ENCODE data around the gene CAST. TPM values are rescaled to one million over a fixed set of nuclear protein-coding genes. Genes with fewer than 3 reads are reported as not detected.

CAST gene
- total RNA-seq, 1 experiment from 2014 or later = 52.3 TPM

GRCh38 chr5:96788112-96788749, 126.1 kb downstream of the CAST start:
- Mint-ChIP-seq H3K4me3 (no peak overlapping the region), H3K36me3 (ENCODE audit: insufficient read depth in 1 of 3, low read depth in 3 of 3) (peaks cover 0 to 4% (median under 1%) of the 10 kb centered on the region in 3 experiments; a peak in 4 of 7 replicates), H3K4me1 (peaks cover 14 to 20% of the 10 kb centered on the region in 2 experiments), H3K27ac (peak overlapping the region in 1 of 3 experiments; percentile 66; a peak in 1 of 7 replicates), H3K27me3 (ENCODE audit: low read depth) (no peaks in the 10 kb centered on the region), H3K9me3 (no peaks in the 10 kb centered on the region)
- Histone ChIP-seq H3K23me2 (ENCODE audit: insufficient read length, low read depth, low read length, poor library complexity, severe bottlenecking) (no peaks in the 10 kb centered on the region), H3K27ac (ENCODE audit: insufficient read length, low read depth, low read length) (no peak overlapping the region), H3K79me1 (ENCODE audit: insufficient read depth, low read depth, low read length, poor library complexity, severe bottlenecking) (no peaks in the 10 kb centered on the region), H2BK20ac (ENCODE audit: low read depth, low read length, poor library complexity, severe bottlenecking) (no peak overlapping the region), H3K4me2 (ENCODE audit: insufficient read depth, insufficient read length, low read length) (no peak overlapping the region), H3K23ac (ENCODE audit: insufficient read length, low read depth, low read length) (no peak overlapping the region), H3K4ac (ENCODE audit: low read depth, low read length) (no peak overlapping the region), H2BK120ac (ENCODE audit: low read depth, low read length, poor library complexity, severe bottlenecking) (no peak overlapping the region), H3K14ac (ENCODE audit: insufficient read depth, low read length) (no peak overlapping the region), H4K8ac (replicated peaks; ENCODE audit: insufficient read length, low read depth, low read length) (no peak overlapping the region), H2BK5ac (ENCODE audit: insufficient read length, low read length) (no peak overlapping the region), H3K9me3 (ENCODE audit: control insufficient read depth, low read depth, low read length) (no peaks in the 10 kb centered on the region), H3K18ac (ENCODE audit: insufficient read length, low read depth, low read length) (no peak overlapping the region), H3K79me2 (ENCODE audit: insufficient read depth, low read length) (no peaks in the 10 kb centered on the region), H4K91ac (ENCODE audit: insufficient read length, low read depth, low read length) (no peak overlapping the region), H2AFZ (ENCODE audit: low read length) (no peak overlapping the region), H3T11ph (ENCODE audit: low read length) (no peak overlapping the region), H3K9ac (ENCODE audit: extremely low read depth, insufficient read length, low read length) (no peak overlapping the region), H4K20me1 (ENCODE audit: control insufficient read depth, insufficient read depth, insufficient read length) (no peaks in the 10 kb centered on the region), H3K56ac (ENCODE audit: insufficient read length, low read depth, low read length) (no peak overlapping the region), H3K27me3 (ENCODE audit: insufficient read depth, low read length) (no peaks in the 10 kb centered on the region), H2AK5ac (ENCODE audit: insufficient read length, low read length) (no peak overlapping the region), H2BK12ac (ENCODE audit: insufficient read length, low read depth, low read length) (no peak overlapping the region), H4K5ac (ENCODE audit: insufficient read length, low read depth, low read length) (no peak overlapping the region), H3K4me1 (ENCODE audit: insufficient read depth, low read length) (peaks cover 3% of the 10 kb centered on the region; the same call in 1 of the 2 replicates), H2BK15ac (ENCODE audit: low read depth, low read length) (no peak overlapping the region)
- no peak for TF ChIP-seq CTCF (conservative IDR thresholded peaks at IDR 0.05)
- DNase-seq = no peak
- no CpG with 5 or more reads among the region's 5 CpGs for WGBS (ENCODE audit: extremely low coverage, insufficient read length, low lambda C conversion rate)

All from H9 (cell line).